ENCODE results near the gene AGT.
"Not testable (repeated sequence)": the region's sequence is repeated elsewhere in the genome, so short reads cannot be mapped to it uniquely, and the experiment has no call there.

AGT gene

DNA sequence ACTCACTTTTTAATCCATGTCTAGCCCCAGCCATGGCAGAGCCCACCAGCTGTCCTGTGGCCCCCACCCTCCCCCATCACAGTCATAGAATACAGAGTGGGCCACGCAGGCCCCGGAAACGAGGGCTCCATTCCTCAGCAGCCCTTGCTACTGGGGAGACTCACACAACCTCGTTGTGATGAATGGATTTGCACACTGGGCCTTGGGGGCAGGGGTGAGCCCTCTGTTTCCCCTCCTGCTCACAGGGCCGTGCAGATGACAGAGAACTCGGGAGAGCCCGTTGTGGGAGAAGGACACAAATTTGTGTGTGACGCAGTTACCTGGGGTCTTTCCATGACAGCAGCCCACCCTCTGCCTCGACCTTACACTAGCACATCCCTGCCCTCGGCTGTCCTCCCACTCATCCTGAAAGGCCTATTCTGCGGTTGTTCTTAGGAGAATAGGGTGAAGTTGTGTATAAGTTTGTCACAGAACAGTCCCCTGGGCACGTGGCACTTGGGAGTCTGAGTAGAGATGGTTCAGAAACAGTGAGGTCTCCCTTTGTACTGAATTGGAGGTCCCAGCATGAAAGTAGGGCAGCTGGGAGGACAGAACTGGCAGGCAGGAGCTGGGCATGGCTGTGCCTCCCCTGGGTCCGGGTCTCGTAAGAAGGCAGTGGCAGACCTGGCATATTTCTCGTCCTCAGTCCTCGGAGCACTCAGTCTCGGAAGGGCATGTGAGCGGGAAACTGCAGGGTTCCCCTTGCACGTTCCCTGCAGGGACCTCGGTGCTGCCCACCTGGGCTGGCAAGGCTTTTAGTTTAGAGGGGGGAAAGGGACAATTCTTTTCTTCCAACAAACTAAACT lies 6.8 kb downstream of the AGT start:
- no peak for DNase-seq

DNA sequence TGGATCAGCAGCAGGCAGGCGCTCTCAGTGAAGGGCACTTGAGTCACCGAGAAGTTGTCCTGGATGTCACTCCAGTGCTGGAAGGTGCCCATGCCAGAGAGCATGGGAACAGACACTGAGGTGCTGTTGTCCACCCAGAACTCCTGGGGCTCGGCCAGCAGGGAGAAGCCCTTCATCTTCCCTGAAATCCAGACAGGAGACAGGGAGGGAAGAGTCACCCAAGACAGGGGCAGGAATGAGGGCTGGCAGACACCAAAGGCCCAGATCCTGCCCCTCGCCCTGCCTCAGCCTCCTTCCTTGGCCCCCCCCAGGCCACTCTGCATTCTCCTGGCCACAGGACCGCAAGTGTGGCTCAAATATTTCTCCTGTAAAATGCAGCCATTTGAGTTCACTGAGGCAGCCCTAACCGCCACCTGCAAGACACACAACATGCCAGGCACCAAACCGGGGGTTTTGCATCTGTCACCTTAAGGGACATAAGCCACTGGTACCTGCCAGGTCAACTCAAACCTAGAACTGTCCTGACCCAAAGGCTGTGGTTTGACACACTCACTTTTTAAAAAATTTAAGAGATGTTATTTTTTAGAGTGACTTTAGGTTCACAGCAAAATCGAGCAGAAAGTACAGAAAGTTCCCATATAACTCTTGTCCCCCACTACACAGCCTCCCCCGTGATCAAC lies 7.8 kb downstream of the AGT start:
- DNase-seq, result no peak

DNA sequence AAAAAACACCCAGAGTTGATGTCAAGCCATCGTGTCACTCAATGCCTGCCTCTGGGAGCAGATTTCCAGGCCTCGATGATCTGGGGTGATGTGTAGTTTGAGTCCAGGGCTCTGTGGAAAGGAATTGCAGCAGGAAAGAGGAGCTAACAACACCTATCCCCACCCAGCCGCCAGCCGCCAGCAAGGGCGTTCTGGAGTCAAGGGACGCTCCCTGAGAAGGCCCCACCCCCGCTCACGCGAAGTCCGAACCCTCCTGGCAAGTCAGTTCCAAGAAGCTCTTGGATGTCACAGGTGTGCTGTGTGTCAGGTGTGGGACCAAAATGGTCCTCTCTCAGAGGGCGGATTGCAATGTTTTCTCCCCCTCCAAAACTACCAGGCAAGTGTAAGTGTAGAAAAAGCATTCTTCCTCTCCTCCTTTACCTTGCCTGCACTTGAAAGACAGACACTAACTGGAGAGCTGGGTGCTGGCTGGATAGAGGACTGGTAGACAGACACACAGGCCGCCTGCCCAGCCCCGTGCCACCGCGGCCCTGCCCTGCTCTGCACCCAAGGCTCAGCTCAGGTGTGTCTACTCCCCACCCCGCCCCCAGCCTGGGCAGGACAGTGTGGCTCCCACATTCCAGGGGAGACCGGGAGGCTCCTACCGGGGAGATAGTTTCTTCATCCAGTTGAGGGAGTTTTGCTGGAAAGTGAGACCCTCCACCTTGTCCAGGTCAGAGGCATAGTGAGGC lies 8.5 kb downstream of the AGT start:
- DNase-seq, result no peak

DNA sequence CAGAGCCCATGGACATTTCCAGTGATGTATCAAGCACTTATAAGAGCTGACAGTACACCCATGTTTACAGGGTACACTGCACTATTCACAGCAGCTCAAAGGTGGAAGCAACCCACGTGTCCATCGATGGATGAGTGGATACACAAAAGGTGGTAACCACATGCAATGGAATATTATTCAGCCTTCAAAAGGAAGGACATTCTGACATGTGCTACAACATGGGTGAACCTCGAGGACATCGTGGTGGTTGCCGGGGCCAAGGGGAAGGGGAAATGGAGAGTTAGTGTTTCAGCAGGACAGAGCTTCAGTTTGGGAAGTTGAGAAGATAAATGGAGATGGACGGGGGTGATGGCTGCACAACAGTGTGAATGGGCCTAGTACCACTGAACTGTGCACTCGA lies 9.1 kb downstream of the AGT start:
- no peak for DNase-seq

DNA sequence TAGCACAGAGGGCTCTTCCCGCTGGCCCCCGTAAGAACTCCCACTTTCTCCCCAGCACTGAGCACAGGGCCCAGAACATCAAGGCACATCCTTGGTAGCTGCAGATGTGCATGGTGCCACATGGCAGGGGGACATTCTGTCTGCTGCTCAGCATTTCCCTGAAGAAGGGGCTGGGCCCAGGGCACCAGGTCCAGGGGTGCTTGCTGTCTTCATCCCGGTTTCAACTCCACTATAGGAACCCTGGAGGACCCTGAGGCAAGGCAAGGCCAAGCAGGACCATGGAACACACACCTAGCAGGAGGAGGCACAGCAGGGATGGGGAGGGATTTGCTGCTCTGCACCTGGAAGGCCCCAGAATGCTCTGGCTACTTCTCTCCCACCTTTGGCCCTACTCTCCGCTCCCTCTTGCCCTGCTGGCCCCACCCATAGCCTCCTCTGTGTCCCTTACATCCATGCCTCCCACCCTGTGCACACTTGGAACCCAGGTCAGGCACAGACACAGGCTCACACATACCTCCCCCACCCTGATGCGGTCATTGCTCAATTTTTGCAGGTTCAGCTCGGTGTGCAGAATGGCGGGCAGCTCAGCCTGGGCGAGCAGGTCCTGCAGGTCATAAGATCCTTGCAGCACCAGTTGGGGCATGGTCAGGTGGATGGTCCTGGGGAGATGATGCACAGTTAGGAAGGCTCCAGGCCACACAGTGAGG lies 10.1 kb downstream of the AGT start:
- no peak for DNase-seq

DNA sequence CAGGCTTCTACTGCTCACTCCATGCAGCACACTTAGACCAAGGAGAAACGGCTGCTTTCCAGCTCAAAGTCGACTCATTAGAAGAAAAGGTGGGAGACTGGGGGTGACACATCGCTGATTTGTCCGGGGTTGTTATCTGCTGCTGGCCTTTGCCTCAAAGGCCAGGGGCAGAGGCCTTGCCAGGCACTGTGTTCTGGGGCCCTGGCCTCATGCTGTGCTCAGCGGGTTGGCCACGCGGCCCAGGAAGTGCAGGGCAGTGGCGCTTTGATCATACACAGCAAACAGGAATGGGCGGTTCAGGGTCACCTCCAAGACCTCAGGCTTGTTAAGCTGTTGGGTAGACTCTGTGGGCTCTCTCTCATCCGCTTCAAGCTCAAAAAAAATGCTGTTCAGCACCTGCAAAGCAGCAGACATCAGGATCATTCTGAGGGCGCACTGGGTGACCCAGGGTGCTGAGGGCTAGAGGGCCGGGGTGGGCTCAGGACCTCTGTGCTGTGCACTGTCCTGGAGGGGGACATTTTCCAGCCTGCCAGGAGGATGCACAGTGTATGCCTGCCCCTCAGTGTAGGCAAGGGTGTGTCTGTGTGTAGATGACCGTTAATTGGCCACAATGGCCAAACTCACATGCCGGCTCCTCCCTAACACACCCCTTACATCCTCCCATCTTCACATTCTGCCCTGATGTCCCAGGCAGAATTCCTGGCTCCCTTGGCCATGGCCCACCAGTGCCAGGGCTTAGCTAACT lies 10.8 kb downstream of the AGT start:
- DNase-seq, result no peak

DNA sequence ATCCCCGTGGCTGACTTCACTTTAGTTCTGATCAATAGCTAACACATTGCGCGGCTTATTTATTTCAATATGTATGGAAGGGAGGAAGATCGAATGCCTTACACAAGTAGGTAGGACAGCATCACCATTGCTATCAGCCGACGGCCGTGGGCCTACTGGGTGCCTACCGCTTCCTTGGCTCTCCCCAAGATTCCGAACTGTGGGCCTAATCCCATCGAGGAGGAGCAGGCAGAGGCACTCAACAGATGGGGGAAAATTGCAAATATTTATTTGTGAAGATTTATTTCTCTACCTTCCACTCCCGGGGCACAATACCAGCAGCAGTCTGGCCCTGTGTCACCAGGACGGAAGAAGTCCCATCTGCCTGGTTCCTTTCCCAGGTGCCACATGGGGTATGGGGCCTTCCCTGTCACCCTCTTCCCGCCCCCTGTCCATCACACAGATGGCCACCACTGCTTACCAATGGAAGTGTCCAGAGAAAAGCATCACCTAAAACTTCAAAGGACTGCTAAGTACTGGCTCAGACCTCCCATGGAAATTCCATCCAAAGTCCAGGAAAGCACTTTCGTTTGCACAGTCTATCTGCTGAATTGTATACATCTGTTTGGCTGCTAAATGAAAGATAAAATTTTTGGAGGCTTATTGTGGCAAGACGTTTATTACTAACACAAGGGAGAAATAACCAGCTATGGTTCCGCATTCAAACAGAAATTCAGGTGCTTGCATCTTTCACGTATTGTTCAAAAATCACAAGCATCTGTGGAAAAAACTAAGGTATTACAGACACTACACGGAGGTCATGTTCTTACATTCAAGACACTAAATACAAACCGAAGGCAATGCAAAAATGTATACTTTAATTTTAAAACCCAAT lies 11.8 kb downstream of the AGT start:
- DNase-seq, result no peak

DNA sequence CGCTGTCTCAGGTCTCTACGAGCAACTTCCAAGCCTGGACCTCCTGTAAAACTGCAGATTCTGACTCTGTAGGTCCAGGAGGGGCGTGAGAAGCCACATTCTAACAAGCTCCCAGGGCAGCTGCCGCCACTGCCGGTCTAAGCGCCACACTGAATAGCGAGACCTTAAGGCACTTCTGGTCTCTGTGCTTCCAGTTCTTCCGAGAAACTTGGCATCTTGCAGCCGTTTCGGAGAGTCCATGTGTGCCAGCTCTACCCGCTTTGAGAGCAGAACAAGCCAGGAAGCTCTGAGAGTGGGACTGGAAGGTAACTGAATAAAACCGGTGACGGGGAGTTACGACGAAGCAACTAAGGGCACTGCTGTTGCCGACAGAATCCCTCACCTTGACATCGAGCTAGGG lies 12.5 kb downstream of the AGT start:
- no peak for DNase-seq

DNA sequence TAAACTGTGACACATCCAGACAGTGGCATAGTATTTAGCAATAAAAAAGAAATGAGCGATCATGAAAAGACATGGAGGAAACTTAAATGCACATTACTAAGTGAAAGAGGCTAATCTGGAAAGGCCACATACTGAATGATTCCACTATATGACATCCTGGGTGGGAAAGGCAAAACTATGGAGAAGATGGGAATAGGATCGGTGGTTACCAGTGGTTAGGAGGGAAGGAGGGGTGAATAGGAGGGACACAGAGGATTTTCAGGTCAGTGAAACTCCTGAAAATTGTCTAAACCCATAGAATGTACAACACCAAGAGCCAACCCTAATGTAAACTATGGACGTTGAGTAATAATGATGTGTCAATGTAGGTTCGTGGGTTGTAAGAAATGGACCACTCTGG lies 13.8 kb downstream of the AGT start:
- DNase-seq, result no peak

DNA sequence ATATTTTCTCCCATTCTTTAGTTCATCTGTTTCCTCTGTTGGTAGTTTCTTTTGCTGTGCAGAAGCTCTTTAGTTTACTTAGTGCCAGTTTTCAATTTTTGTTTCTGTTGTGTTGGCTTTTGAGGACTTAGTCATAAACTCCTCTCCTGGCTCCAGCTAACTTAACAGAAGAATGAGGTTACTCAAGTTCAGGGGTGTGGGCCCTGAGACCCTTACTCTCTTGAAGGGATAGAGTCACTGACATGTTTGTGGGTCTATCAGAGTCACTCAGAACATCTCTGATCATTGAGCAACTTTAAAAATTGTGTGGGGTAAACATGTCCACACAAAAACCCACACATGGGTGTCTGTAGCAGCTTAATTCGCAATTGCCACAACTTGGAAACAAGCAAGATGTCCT lies 14.2 kb downstream of the AGT start:
- DNase-seq, result no peak

DNA sequence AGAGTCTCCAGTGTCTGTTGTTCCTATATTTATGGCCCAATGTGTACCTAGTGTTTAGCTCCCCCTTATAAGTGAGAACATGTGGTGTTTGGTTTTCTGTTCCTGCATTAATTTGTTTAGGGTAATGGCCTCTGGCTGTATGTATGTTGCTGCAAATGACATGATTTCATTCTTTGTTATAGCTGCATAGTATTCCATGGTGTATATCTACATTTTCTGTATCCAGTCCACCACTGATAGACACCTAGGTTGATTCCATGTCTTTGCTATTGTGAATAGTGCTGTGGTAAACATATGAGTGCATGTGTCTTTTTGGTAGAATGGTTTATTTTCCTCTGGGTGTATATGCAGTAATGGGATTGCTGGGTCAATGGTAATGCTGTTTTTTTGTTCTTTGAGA lies 15.0 kb downstream of the AGT start:
- not testable (repeated sequence) for DNase-seq

DNA sequence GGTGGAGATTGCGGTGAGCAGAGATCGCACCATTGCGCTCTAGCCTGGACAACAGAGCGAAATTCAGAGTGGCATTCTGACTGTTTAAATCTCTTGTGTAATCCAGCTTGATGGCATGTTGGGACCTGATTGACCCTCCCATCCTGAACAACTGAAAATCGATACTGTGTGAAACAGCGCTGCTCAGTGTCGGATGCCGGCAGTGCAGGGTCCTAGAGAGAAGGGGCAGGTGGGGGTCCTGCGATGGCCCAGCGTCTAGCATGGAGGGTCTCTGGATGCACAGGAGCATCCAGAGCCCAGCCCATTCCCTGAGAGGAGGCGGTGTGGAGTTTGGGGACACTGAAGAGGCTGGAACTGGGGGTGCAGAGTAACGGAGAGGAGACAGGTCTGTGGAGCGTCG lies 15.8 kb downstream of the AGT start:
- DNase-seq, result no peak

DNA sequence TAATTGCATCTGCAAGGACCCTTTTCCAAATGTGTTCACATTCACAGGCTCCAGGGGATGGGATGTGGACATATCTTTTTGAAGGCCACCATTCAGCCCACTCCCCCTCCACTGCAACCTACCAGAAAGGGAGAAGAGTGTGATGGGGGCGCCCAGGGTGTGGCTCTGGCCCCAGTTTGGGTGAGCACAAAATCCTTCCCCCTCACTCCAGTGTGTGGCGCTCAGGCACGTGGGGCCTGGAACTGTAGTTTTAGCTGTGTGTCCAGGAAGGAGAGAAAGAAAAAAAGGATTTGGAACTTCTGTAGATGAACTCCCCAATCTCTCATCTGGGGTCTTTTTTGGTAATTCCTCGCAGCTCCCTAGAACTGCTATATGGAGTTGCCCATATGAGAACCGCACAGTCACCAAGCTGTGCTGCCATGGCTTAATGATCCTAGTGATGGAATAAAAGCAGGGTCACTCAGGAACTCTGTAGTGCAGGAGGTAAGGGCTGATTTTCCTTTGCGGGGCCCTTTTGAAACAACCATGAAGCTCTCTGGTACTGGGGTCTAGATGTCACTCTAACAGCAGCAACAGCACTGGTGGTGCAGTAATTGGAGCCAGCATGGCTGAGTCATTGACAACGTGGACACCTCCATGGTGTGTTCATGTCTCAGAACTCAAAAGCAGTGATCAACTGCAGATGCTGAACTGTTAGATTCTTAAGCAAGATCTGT lies 17.0 kb downstream of the AGT start:
- no peak for DNase-seq

DNA sequence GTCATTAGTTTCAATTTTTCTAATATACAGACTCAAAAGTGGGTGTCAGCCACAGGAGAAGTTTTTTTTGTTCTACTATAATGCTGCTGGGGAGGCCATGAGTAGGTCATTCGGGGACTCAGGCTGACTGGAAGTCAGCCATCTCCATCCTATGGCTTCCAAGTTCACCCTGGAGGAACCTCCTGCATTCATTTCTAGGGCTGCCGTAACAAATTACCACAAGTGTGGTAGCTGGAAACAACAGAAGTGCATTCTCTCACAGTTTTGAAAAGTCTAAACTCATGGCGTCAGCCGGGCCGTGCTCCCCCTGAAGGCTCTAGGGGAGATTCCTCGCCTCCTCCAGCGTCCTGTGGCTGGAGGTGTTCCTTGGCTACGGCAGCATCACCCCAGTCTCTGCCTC lies 17.7 kb downstream of the AGT start:
- DNase-seq, result no peak

DNA sequence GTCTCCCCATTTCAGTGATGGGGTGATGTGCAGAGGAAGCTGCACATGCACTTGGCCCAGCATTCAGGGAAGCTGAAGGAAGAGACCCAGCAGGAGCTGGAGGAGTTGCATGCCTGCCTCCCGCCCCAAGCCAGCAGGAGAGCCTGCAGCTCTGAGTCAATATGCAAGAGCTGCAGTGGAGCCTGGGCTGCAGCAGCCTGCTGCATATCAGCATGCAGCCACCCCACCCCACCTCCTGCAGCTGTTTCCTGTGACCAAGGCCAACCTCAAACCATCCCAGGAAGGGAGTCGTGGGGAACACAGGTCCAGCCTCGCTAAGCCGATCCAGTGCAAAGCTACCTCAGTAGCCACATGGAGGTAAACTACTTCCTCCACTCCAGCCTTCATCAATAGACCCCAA lies 18.9 kb downstream of the AGT start:
- no peak for DNase-seq

DNA sequence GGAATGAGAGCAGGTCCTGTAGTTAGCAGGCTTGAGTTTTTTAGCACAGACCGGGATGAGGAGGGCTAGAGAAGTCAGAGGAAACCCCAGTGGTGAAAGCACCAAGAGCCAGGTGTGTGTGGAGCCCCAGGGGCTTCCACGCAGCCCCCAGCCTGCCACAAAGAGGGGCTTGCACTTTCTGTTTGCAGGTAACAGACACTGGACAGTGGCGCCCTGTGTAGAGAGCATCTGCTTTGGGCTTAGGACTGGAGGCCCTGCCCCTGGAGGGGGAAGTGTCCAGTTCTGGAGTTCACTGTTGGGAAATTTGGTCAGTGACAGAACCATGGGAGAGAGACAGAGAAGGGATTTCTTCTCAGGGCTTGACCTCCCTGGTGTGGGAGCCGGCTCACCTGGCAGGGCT lies 19.5 kb downstream of the AGT start:
- DNase-seq, result no peak

DNA sequence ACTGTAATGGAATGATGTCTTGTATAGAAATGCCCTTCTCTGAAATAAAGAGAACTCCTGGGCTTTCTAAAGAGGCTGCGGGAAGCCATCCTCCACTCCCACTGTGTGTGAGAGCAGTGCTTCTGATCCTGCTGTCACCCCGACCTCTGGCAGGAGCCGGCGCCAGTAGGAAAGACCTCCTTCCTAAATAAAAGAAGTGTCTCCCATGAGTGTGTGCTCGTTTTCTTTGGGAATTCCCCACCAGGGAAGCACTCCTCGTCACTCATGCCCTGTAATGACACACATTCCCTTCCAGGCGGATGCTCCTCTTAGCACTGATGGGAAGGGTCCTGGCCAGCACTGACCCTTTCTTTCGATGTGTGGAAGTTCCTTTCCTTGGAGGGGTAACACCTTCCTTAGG lies 20.1 kb downstream of the AGT start:
- no peak for DNase-seq

DNA sequence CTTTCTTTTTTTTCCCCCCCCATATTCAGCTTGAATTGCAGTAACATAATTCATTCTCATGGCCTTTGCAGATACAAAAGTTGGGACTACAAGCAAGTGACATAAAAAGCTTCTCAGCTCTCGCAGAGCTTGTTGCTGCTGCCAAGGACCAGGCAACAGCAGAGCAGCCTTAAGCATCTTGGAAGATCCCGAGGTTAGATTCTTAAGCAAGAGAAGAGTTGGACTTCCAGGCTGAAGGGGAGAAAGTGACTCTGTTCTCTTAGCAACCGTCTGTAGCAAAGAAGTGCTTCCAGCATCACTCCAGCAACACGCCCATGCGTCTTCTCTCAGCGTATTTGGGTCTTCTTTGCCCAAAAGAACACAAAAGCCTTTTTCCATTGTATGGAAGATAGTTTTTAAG lies 20.7 kb downstream of the AGT start:
- no peak for DNase-seq

DNA sequence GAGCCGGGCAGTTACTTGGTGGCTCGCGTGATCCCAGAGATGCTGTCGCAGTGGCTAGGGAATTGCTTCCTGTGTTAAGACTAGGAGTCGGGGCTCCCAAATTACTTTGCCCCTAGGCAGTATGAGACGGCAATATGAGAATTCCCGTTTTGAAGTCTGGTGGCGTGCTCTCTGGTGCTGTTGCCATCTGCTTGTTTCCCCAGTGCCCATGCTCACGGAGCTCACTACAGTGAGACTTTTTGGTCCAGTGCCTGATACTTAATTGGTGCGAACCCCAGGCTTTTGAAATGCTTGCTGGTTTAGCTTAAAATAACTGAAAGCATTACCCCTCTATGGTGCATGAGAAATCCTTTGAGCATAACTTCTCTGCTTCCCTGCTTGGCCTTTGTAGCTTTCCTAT lies 22.3 kb downstream of the AGT start:
- no peak for DNase-seq

DNA sequence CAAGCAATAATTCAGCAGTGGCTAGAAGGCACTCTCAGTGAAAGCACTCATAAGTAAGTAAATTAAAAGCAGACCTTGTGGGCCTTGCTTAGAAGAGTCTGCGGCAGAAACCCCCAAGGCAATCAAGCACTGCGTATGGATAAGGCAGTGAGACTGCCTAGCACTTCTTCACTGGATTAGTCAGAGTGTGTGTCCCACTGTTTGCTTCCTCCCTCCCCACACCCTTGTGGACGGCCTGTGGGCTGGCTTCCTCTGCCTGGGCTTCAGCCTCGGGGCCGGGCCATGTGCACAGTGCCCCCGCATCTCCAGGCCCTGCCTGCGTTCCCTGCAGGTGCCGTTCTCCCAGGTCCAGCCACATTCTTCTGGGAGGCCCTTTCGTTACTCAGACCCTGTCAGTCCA lies 23.8 kb downstream of the AGT start:
- no peak for DNase-seq

DNA sequence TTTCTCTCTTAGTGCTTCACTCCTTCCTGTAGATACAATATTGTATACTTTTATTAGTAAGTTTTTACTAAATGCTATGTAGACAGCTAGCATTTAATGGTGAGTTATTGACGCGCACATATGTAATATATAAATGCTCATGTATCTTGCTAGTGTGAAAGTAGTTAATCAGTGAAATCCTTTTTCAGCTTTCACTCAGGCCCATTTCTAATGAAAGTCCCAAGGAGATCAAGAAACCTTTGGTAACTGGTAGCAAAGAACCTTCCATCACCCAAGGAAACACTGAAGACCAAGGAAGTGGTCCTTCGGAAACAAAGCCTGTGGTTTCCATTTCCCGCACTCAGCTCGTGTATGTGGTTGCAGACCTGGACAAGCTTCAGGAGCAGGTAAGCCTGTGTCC lies 27.2 kb downstream of the AGT start:
- no peak for DNase-seq

Data from suppressor macrophage (primary cell).